Loucy (cell line): ENCODE data around the gene IL23R.

Source experiments
- EZH2phosphoT487 ChIP-seq: fragments of 200-600 bp; IDR thresholded peaks from 2 replicates; pipeline ENCODE4 v1.6.1; 2018; ENCODE audit warnings: antibody characterized with exemption, mild to moderate bottlenecking, moderate library complexity, borderline replicate concordance
- TF ChIP-seq, protein P1 (sequence below): fragments of 200-600 bp; sonication (generic); conservative IDR thresholded peaks from 2 replicates; pipeline ENCODE4 v1.5.1; 2014; ENCODE audit warnings: mild to moderate bottlenecking, antibody characterized with exemption, low read length

DNA sequence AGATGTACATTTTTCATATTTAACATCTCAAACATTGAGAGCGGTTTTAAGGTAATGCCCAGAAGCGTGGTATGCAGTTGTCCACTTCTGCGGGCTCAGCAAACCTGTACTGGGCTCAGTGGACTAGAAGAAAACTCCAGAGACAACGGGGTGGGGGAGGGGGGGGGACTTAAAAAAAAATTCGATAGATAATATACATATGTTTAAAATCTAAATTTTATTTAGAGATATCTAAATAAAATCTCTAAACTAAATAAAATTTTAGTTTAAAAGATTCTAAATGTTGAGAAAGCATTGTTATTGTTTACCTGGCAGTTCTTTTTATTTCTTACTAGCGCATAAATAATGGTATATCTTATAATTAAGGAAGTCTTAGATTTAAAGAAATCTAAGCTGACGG, 140.3 kb downstream of the IL23R start:
- TF ChIP-seq, protein P1, sequence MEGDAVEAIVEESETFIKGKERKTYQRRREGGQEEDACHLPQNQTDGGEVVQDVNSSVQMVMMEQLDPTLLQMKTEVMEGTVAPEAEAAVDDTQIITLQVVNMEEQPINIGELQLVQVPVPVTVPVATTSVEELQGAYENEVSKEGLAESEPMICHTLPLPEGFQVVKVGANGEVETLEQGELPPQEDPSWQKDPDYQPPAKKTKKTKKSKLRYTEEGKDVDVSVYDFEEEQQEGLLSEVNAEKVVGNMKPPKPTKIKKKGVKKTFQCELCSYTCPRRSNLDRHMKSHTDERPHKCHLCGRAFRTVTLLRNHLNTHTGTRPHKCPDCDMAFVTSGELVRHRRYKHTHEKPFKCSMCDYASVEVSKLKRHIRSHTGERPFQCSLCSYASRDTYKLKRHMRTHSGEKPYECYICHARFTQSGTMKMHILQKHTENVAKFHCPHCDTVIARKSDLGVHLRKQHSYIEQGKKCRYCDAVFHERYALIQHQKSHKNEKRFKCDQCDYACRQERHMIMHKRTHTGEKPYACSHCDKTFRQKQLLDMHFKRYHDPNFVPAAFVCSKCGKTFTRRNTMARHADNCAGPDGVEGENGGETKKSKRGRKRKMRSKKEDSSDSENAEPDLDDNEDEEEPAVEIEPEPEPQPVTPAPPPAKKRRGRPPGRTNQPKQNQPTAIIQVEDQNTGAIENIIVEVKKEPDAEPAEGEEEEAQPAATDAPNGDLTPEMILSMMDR = no peak
- no peak for TF ChIP-seq EZH2phosphoT487
